H1 (cell line): ENCODE results near the gene TDO2. TPM values are rescaled to one million over a fixed set of nuclear protein-coding genes. Genes with fewer than 3 reads are reported as not detected.

ENCODE experiments used
- CTCF ChIA-PET: fragments of 300-600 bp; sonication (Branson Sonifier 250); formaldehyde crosslinking; loops from one replicate; lab custom pipeline; 2021; ENCODE audit not compliant: partially characterized antibody; lab: Charles Lee
- POLR2A ChIA-PET: fragments of 300-600 bp; sonication (Branson Sonifier 250); formaldehyde crosslinking; loops from one replicate; lab custom pipeline; 2021; ENCODE audit warnings: inconsistent platforms; ENCODE audit not compliant: partially characterized antibody; lab: Charles Lee
- DNase-seq, 2 experiments: peaks; one replicate each; pipeline versions ENCODE4 v3.0.0 to v3.0.0-alpha.2; 2010 to 2022; ENCODE audit warnings: low spot score in 2 of 2, low read depth in 1 of 2, mixed read lengths in 1 of 2
- FAIRE-seq: peaks from 2 replicates; lab custom pipeline; 2011; peaks lifted over from hg19 to GRCh38; lab: Jason Lieb, UNC
- H2AFZ ChIP-seq: 2 replicates; pipeline ENCODE4 v1.8.1; 2012; ENCODE audit warnings: low read length, inconsistent platforms
- H2AK5ac ChIP-seq: 2 replicates; pipeline ENCODE4 v1.6.1; 2013; ENCODE audit warnings: low read depth, low read length
- H2BK120ac ChIP-seq: replicated peaks from 2 replicates; pipeline ENCODE3; 2013; ENCODE audit warnings: low read depth, low read length, inconsistent platforms
- H2BK12ac ChIP-seq: 2 replicates; pipeline ENCODE4 v1.6.1; 2013; ENCODE audit warnings: low read depth, low read length
- H2BK15ac ChIP-seq: 2 replicates; pipeline ENCODE4 v1.6.1; 2013; ENCODE audit warnings: low read length
- H2BK20ac ChIP-seq: 2 replicates; pipeline ENCODE4 v1.6.1; 2013; ENCODE audit warnings: low read length
- H2BK5ac ChIP-seq: 2 replicates; pipeline ENCODE4 v1.6.1; 2013; ENCODE audit warnings: low read depth, low read length
- H3K14ac ChIP-seq: 2 replicates; pipeline ENCODE4 v1.6.1; 2013; ENCODE audit warnings: inconsistent platforms; ENCODE audit not compliant: insufficient read length
- H3K18ac ChIP-seq: 2 replicates; pipeline ENCODE4 v1.6.1; 2013; ENCODE audit warnings: low read length; ENCODE audit errors: extremely low read depth
- H3K23ac ChIP-seq: 2 replicates; pipeline ENCODE4 v1.6.1; 2013; ENCODE audit warnings: inconsistent platforms; ENCODE audit not compliant: insufficient read length
- H3K23me2 ChIP-seq: 2 replicates; pipeline ENCODE4 v1.6.1; 2013; ENCODE audit warnings: low read depth, low read length
- H3K27ac ChIP-seq: 2 replicates; pipeline ENCODE4 v1.6.1; 2011; ENCODE audit warnings: low read depth, low read length, inconsistent platforms
- H3K27me3 ChIP-seq, 4 experiments: replicated peaks in 1 of 4; 1 replicate in 1 of 4; 2 replicates in 3 of 4; pipeline versions ENCODE4 v1.6.1 to v1.8.1; 2011 to 2013; ENCODE audit warnings: low read length in 3 of 4, mild to moderate bottlenecking in 3 of 4, inconsistent platforms in 2 of 4, mixed read lengths in 2 of 4, moderate library complexity in 1 of 4; ENCODE audit not compliant: control insufficient read depth in 3 of 4, insufficient read depth in 3 of 4; ENCODE audit errors: extremely low read depth in 1 of 4
- H3K36me3 ChIP-seq, 4 experiments: 2 replicates each; pipeline versions ENCODE4 v1.6.1 to v1.8.1; 2011 to 2013; ENCODE audit warnings: mild to moderate bottlenecking in 4 of 4, low read length in 3 of 4, moderate library complexity in 2 of 4, control low read depth in 1 of 4, inconsistent platforms in 1 of 4; ENCODE audit not compliant: insufficient read depth in 4 of 4, control insufficient read depth in 2 of 4
- H3K4ac ChIP-seq: replicated peaks from 2 replicates; pipeline ENCODE3; 2013; ENCODE audit warnings: low read length, low read depth, mixed read lengths, inconsistent platforms; ENCODE audit not compliant: insufficient read length
- H3K4me1 ChIP-seq, 4 experiments: replicated peaks in 1 of 4; 1 replicate in 1 of 4; 2 replicates in 3 of 4; pipeline versions ENCODE4 v1.6.1 to v1.8.1; 2011 to 2013; ENCODE audit warnings: low read length in 3 of 4, inconsistent platforms in 2 of 4, mixed read lengths in 1 of 4; ENCODE audit not compliant: insufficient read depth in 4 of 4, control insufficient read depth in 3 of 4
- H3K4me2 ChIP-seq, 2 experiments: 2 replicates each; pipeline versions ENCODE4 v1.6.1 to v1.8.1; 2011 to 2013; ENCODE audit warnings: low read depth in 2 of 2, low read length in 2 of 2, control low read depth in 1 of 2, inconsistent platforms in 1 of 2, mild to moderate bottlenecking in 1 of 2; ENCODE audit not compliant: insufficient read depth in 1 of 2
- H3K4me3 ChIP-seq, 4 experiments: fragments of 200-600, 300-600 bp in 1 of 4; sonication (generic), shearing (Covaris generic), sonication (Bioruptor Twin) in 1 of 4; 2 replicates each; pipeline versions ENCODE4 v1.5.1 to v1.8.1; 2011 to 2016; ENCODE audit warnings: low read length in 4 of 4, low read depth in 3 of 4, control low read depth in 2 of 4, inconsistent platforms in 2 of 4, mild to moderate bottlenecking in 2 of 4, mixed read lengths in 1 of 4, moderate library complexity in 1 of 4; ENCODE audit not compliant: insufficient read depth in 2 of 4; ENCODE audit errors: extremely low read depth in 1 of 4
- H3K56ac ChIP-seq: replicated peaks from 2 replicates; pipeline ENCODE3; 2013; ENCODE audit warnings: low read depth, mild to moderate bottlenecking, mixed read lengths, low read length, inconsistent platforms; ENCODE audit not compliant: insufficient read length
- H3K79me1 ChIP-seq: 2 replicates; pipeline ENCODE4 v1.6.1; 2013; ENCODE audit warnings: low read depth, low read length, control low read depth
- H3K79me2 ChIP-seq, 2 experiments: 2 replicates each; pipeline versions ENCODE4 v1.6.1 to v1.8.1; 2012 to 2013; ENCODE audit warnings: low read length in 2 of 2, mild to moderate bottlenecking in 2 of 2, inconsistent platforms in 1 of 2; ENCODE audit not compliant: insufficient read depth in 2 of 2, control insufficient read depth in 1 of 2
- H3K9ac ChIP-seq, 4 experiments: replicated peaks in 1 of 4; 1 replicate in 1 of 4; 2 replicates in 3 of 4; pipeline versions ENCODE4 v1.6.1 to v1.8.1; 2011 to 2013; ENCODE audit warnings: low read depth in 3 of 4, low read length in 3 of 4, control low read depth in 2 of 4, mild to moderate bottlenecking in 2 of 4, moderate library complexity in 2 of 4, inconsistent platforms in 1 of 4; ENCODE audit errors: extremely low read depth in 1 of 4
- H3K9me3 ChIP-seq, 2 experiments: 2 replicates each; pipeline versions ENCODE4 v1.6.1 to v1.8.1; 2012 to 2013; ENCODE audit warnings: mild to moderate bottlenecking in 2 of 2, moderate library complexity in 2 of 2, control low read depth in 1 of 2, inconsistent platforms in 1 of 2, low read depth in 1 of 2, low read length in 1 of 2, mixed read lengths in 1 of 2; ENCODE audit not compliant: insufficient read depth in 2 of 2
- H4K20me1 ChIP-seq, 2 experiments: replicated peaks in 1 of 2; 2 replicates each; pipeline versions ENCODE3 to v1.8.1; 2011 to 2013; ENCODE audit warnings: inconsistent platforms in 2 of 2, low read length in 2 of 2, mild to moderate bottlenecking in 1 of 2; ENCODE audit not compliant: insufficient read depth in 2 of 2, control insufficient read depth in 1 of 2
- H4K5ac ChIP-seq: 2 replicates; pipeline ENCODE4 v1.6.1; 2013; ENCODE audit warnings: low read length, low read depth, mixed read lengths, inconsistent platforms; ENCODE audit not compliant: insufficient read length
- H4K8ac ChIP-seq: 2 replicates; pipeline ENCODE4 v1.8.0; 2013; ENCODE audit warnings: mild to moderate bottlenecking, moderate library complexity, low read length, inconsistent platforms; ENCODE audit not compliant: insufficient read depth; ENCODE audit errors: extremely low read depth
- H4K91ac ChIP-seq: replicated peaks from 2 replicates; pipeline ENCODE3; 2013; ENCODE audit warnings: low read length, mixed read lengths, inconsistent platforms; ENCODE audit not compliant: insufficient read length
- BACH1 ChIP-seq: IDR thresholded peaks from 2 replicates; pipeline ENCODE4 v1.6.1; 2012; ENCODE audit warnings: low read length, improper control_type of control experiment
- CBX5 ChIP-seq: fragments of 300-800, 300-1000 bp; sonication (generic); IDR thresholded peaks from 2 replicates; pipeline ENCODE4 v1.7.1; 2016; ENCODE audit warnings: antibody characterized with exemption, low read length, low read depth
- CTCF ChIP-seq, 3 experiments: IDR thresholded peaks; 1 replicate in 2 of 3; 2 replicates in 1 of 3; pipeline versions ENCODE4 v1.5.1 to v1.6.1; 2011; ENCODE audit warnings: low read length in 3 of 3, mild to moderate bottlenecking in 3 of 3, inconsistent platforms in 2 of 3, low read depth in 1 of 3, moderate library complexity in 1 of 3; ENCODE audit not compliant: insufficient read depth in 1 of 3; ENCODE audit errors: control extremely low read depth in 1 of 3
- GTF2F1 ChIP-seq: IDR thresholded peaks from 2 replicates; pipeline ENCODE4 v1.6.1; 2012; ENCODE audit warnings: low read depth, low read length, improper control_type of control experiment, borderline replicate concordance
- KDM1A ChIP-seq: fragments of 200-600, 300-600 bp; sonication (generic); IDR thresholded peaks from 2 replicates; pipeline ENCODE4 v1.7.1; 2016; ENCODE audit warnings: mild to moderate bottlenecking, low read length, borderline replicate concordance
- NRF1 ChIP-seq: IDR thresholded peaks from 2 replicates; pipeline ENCODE4 v1.6.1; 2011; ENCODE audit warnings: mild to moderate bottlenecking, low read depth, low read length, improper control_type of control experiment
- POLR2AphosphoS5 ChIP-seq: IDR thresholded peaks from 2 replicates; pipeline ENCODE4 v1.6.1; 2011; ENCODE audit warnings: low read depth, low read length
- POU5F1 ChIP-seq: IDR thresholded peaks from 2 replicates; pipeline ENCODE4 v1.6.1; 2011; ENCODE audit warnings: low read depth, mild to moderate bottlenecking, low read length, moderate library complexity
- SP2 ChIP-seq: IDR thresholded peaks from 2 replicates; pipeline ENCODE4 v1.6.1; 2012; ENCODE audit warnings: mild to moderate bottlenecking, low read length, inconsistent platforms
- SP4 ChIP-seq: IDR thresholded peaks from 2 replicates; pipeline ENCODE4 v1.6.1; 2012; ENCODE audit warnings: low read length, inconsistent platforms
- SRF ChIP-seq: IDR thresholded peaks from 2 replicates; pipeline ENCODE4 v1.6.1; 2011; ENCODE audit warnings: mild to moderate bottlenecking, low read depth, low read length, moderate library complexity
- USF2 ChIP-seq: IDR thresholded peaks from 2 replicates; pipeline ENCODE4 v1.6.1; 2011; ENCODE audit warnings: low read length, improper control_type of control experiment
- WGBS, 2 experiments: shearing (Covaris generic) in 1 of 2; methylation state at CpG; one replicate each; pipeline versions ENCODE4 v1.1.6 to v1.1.7; 2013 to 2015; ENCODE audit warnings: low lambda C conversion rate in 2 of 2, mixed read lengths in 2 of 2, inconsistent platforms in 1 of 2, low coverage in 1 of 2, missing lambda C conversion rate in 1 of 2; ENCODE audit not compliant: insufficient replicate concordance in 2 of 2, insufficient coverage in 1 of 2, insufficient read length in 1 of 2; ENCODE audit errors: extremely low coverage in 1 of 2, missing lambda C conversion rate in 1 of 2; 5-methylcytosine and 5-hydroxymethylcytosine counted together
- polyA plus RNA-seq, 7 experiments: library from polyadenylated mRNA; depleted of rRNA in 3 of 7; stranded (reverse) in 5 of 7; unstranded in 2 of 7; fragments of >200 nt in 5 of 7; fragments of 200-250 nt in 2 of 7; gene quantifications; 1 replicate in 5 of 7; 2 replicates in 1 of 7; 4 replicates in 1 of 7; pipeline versions ENCODE4 v1.2.1 to v1.2.3, GENCODE V29; 2011 to 2013; ENCODE audit warnings: missing spikeins in 2 of 7, mixed read lengths in 2 of 7
- total RNA-seq: library from RNA; stranded (reverse); fragmentation: NEBNext Ultra II Directional; extraction: Animal tissue kit (Norgen Biotek cat#: 25700); gene quantifications from 2 replicates; pipeline ENCODE4 v1.2.1, GENCODE V29; 2021

TDO2 gene
- total and polyA plus RNA-seq, 2 of the 8 experiments (the other 6 are each of a cell fraction or from before 2014, with no cell fraction given) = 0.03 TPM; not detected in 1

GRCh38 chr4:155948541-155948940 is 45.0 kb downstream of the TDO2 start:
- Histone ChIP-seq H3K18ac (no peak overlapping the region), H2BK12ac (no peak overlapping the region), H4K20me1 (no peaks in the 10 kb centered on the region), H2AFZ (no peak overlapping the region), H2AK5ac (no peak overlapping the region), H3K79me1 (no peaks in the 10 kb centered on the region), H2BK120ac (no peak overlapping the region), H3K79me2 (no peaks in the 10 kb centered on the region), H3K14ac (no peak overlapping the region), H2BK5ac (no peak overlapping the region), H3K23ac (no peak overlapping the region), H3K4me3 (no peak overlapping the region), H3K4ac (no peak overlapping the region), H3K23me2 (peaks cover 4% of the 10 kb centered on the region; the same call in 1 of the 2 replicates), H3K27ac (no peak overlapping the region), H4K8ac (no peak overlapping the region), H3K9ac (no peak overlapping the region), H3K36me3 (no peaks in the 10 kb centered on the region), H3K4me1 (no peaks in the 10 kb centered on the region), H3K4me2 (no peak overlapping the region), H3K9me3 (no peaks in the 10 kb centered on the region), H3K27me3 (no peaks in the 10 kb centered on the region), H4K91ac (no peak overlapping the region), H4K5ac (no peak overlapping the region), H3K56ac (no peak overlapping the region), H2BK15ac (no peak overlapping the region), H2BK20ac (no peak overlapping the region)
- POLR2A ChIA-PET = no interaction called here
- no peak for FAIRE-seq
- 100% methylated on average over 1 of the region's 1 CpG; no CpG with 5 or more reads in 1 of the 2 experiments for WGBS, 2 experiments
- CTCF ChIA-PET = interaction anchor here (0.9 to 6.0 kb wide), 2 partner anchors 139 to 162 kb away, joined by 6 to 69 read pairs; no protein-coding TSS in a partner anchor
- no peak for DNase-seq
- TF ChIP-seq KDM1A (no peak), BACH1 (no peak), SP2 (no peak), GTF2F1 (no peak), CBX5 (no peak), USF2 (no peak), POLR2AphosphoS5 (no peak), POU5F1 (no peak), SRF (no peak), CTCF (IDR thresholded peaks at IDR 0.05; ENCODE audit: control extremely low read depth in 1 of 3, insufficient read depth in 1 of 3, low read depth in 1 of 3, low read length in 3 of 3) (no peak), NRF1 (no peak), SP4 (no peak)
